ENCODE results near the gene FLRT1.

Gene FLRT1

DNA sequence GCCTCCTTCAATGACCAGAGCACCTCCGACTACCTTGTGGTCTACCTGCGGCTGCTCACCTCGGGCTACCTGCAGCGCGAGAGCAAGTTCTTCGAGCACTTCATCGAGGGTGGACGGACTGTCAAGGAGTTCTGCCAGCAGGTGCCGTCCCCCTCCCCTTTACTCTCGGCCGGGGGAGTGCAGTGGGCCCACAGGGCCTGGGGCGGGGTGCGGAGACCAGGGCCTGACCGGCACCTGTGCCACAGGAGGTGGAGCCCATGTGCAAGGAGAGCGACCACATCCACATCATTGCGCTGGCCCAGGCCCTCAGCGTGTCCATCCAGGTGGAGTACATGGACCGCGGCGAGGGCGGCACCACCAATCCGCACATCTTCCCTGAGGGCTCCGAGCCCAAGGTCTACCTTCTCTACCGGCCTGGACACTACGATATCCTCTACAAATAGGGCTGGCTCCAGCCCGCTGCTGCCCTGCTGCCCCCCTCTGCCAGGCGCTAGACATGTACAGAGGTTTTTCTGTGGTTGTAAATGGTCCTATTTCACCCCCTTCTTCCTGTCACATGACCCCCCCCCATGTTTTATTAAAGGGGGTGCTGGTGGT is 38.5 kb upstream of the FLRT1 start:
- Histone ChIP-seq H3K27ac (replicated peaks) (no peak overlapping the region), H3K4me3 (replicated peaks; ENCODE audit: insufficient read depth, low read length) (no peak overlapping the region), H3K27me3 (ENCODE audit: insufficient read depth, poor library complexity, severe bottlenecking) (no peaks in the 10 kb centered on the region)
- TF ChIP-seq SPI1 (IDR thresholded peaks at IDR 0.05; ENCODE audit: borderline replicate concordance, low read depth) = no peak
- TF ChIP-seq, protein P1, sequence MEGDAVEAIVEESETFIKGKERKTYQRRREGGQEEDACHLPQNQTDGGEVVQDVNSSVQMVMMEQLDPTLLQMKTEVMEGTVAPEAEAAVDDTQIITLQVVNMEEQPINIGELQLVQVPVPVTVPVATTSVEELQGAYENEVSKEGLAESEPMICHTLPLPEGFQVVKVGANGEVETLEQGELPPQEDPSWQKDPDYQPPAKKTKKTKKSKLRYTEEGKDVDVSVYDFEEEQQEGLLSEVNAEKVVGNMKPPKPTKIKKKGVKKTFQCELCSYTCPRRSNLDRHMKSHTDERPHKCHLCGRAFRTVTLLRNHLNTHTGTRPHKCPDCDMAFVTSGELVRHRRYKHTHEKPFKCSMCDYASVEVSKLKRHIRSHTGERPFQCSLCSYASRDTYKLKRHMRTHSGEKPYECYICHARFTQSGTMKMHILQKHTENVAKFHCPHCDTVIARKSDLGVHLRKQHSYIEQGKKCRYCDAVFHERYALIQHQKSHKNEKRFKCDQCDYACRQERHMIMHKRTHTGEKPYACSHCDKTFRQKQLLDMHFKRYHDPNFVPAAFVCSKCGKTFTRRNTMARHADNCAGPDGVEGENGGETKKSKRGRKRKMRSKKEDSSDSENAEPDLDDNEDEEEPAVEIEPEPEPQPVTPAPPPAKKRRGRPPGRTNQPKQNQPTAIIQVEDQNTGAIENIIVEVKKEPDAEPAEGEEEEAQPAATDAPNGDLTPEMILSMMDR (IDR thresholded peaks at IDR 0.05; ENCODE audit: insufficient read depth, low read length) = no peak
- TF ChIP-seq, protein P2, sequence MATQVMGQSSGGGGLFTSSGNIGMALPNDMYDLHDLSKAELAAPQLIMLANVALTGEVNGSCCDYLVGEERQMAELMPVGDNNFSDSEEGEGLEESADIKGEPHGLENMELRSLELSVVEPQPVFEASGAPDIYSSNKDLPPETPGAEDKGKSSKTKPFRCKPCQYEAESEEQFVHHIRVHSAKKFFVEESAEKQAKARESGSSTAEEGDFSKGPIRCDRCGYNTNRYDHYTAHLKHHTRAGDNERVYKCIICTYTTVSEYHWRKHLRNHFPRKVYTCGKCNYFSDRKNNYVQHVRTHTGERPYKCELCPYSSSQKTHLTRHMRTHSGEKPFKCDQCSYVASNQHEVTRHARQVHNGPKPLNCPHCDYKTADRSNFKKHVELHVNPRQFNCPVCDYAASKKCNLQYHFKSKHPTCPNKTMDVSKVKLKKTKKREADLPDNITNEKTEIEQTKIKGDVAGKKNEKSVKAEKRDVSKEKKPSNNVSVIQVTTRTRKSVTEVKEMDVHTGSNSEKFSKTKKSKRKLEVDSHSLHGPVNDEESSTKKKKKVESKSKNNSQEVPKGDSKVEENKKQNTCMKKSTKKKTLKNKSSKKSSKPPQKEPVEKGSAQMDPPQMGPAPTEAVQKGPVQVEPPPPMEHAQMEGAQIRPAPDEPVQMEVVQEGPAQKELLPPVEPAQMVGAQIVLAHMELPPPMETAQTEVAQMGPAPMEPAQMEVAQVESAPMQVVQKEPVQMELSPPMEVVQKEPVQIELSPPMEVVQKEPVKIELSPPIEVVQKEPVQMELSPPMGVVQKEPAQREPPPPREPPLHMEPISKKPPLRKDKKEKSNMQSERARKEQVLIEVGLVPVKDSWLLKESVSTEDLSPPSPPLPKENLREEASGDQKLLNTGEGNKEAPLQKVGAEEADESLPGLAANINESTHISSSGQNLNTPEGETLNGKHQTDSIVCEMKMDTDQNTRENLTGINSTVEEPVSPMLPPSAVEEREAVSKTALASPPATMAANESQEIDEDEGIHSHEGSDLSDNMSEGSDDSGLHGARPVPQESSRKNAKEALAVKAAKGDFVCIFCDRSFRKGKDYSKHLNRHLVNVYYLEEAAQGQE (IDR thresholded peaks at IDR 0.05; ENCODE audit: insufficient replicate concordance, low read depth) = no peak
- TF ChIP-seq POLR2AphosphoS5 (IDR thresholded peaks at IDR 0.05; ENCODE audit: low read depth) = no peak
- TF ChIP-seq GABPA (IDR thresholded peaks at IDR 0.05; ENCODE audit: low read depth) = no peak
- no peak for DNase-seq (ENCODE audit: low read depth in 1 of 2, low spot score in 1 of 2)

DNA sequence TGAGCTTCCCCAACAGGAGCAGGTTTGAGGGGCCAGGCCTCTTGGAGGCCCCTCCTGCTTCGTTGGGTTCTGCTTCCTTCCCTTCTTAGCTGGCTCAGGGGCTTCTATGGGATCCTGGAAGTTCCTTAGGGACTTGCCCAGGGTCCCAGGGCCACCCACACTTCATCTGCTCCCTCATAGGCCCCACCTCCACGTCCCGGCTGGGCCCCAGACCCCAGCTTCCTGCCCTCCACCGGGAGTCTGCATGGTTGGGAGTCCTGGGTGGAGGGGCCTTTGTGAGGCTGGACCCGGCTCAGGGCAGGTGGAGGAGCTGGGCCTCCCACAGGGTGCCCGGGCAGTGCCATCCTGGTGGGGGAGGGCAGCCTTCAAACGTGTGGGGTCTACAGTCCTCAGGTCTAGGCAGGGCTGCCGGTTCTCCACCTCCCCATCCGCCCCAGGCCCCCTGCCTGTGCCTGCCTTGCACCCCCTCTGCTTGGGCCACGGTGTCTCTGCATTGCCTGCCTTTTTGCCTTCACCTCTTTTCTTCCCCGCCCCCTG is 37.9 kb upstream of the FLRT1 start:
- Histone ChIP-seq H3K27me3 (ENCODE audit: insufficient read depth, poor library complexity, severe bottlenecking) (no peaks in the 10 kb centered on the region), H3K4me3 (replicated peaks; ENCODE audit: insufficient read depth, low read length) (no peak overlapping the region), H3K27ac (replicated peaks) (no peak overlapping the region)
- TF ChIP-seq SPI1 (IDR thresholded peaks at IDR 0.05; ENCODE audit: borderline replicate concordance, low read depth) (no peak), POLR2AphosphoS5 (IDR thresholded peaks at IDR 0.05; ENCODE audit: low read depth) (no peak), GABPA (IDR thresholded peaks at IDR 0.05; ENCODE audit: low read depth) (no peak)
- TF ChIP-seq, protein P1 (IDR thresholded peaks at IDR 0.05; ENCODE audit: insufficient read depth, low read length) = no peak
- TF ChIP-seq, protein P2 (IDR thresholded peaks at IDR 0.05; ENCODE audit: insufficient replicate concordance, low read depth) = no peak
- no peak for DNase-seq (ENCODE audit: low read depth in 1 of 2, low spot score in 1 of 2)

DNA sequence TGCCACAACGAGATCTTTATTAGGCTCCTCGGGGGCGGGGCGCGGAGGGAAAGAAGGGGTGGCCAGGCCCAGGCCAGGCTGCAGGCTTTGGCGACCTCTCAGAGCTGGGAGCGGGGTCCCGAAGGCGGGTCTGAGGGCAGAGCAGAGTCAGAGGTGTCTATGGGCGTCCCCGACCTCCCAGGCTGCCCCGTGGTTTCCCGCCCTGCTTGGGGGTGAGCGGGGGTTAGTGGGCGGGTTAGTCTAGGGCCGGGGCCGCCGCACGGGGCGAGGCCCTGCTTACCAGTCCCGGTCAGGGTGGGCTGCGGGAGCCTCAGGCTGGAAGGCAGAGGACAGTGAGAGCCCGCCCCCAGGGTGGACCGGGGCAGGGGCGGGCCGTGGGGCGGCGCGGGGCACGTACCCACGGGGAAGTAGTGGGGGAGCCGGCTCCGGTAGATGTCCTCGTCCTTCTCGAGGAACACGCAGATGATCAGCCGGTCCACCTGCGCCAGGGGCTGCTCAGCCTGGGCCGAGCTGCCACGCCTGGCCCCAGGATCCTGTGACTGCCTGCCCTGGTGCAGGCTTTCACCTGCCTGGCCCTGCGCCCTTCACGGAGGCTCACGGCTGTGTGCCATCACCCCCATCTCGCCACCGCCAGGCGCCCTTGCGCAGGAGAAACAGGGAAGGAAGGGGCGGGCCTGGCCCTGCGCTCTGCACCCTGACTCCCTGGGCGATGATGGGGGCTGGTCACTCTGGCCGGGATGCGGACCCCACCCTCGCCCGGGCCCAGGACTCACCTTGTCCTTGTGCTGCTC is 37.0 kb upstream of the FLRT1 start:
- no peaks in the 10 kb centered on the region for H3K27me3 ChIP-seq (ENCODE audit: insufficient read depth, poor library complexity, severe bottlenecking)
- TF ChIP-seq, protein P2 (IDR thresholded peaks at IDR 0.05; ENCODE audit: insufficient replicate concordance, low read depth) = no peak
- TF ChIP-seq SPI1 (IDR thresholded peaks at IDR 0.05; ENCODE audit: borderline replicate concordance, low read depth) = no peak
- TF ChIP-seq POLR2AphosphoS5 (IDR thresholded peaks at IDR 0.05; ENCODE audit: low read depth) = no peak
- TF ChIP-seq, protein P1 (IDR thresholded peaks at IDR 0.05; ENCODE audit: insufficient read depth, low read length) = no peak
- no peak for TF ChIP-seq GABPA (IDR thresholded peaks at IDR 0.05; ENCODE audit: low read depth)
- no peak for DNase-seq (ENCODE audit: low read depth in 1 of 2, low spot score in 1 of 2)
- no peak overlapping the region for H3K27ac ChIP-seq (replicated peaks)
- no peak overlapping the region for H3K4me3 ChIP-seq (replicated peaks; ENCODE audit: insufficient read depth, low read length)
